NB4 (cell line): ENCODE results near the gene CALML5.

Experiments used
- DNase-seq: peaks from one replicate; pipeline ENCODE4 v3.0.0; 2010; ENCODE audit warnings: low read depth
- H3K4me3 ChIP-seq: one replicate; pipeline ENCODE4 v1.5.1; 2011; ENCODE audit warnings: mild to moderate bottlenecking, low read depth, low read length, moderate library complexity
- MYC ChIP-seq: IDR thresholded peaks from 2 replicates; pipeline ENCODE4 v1.6.1; 2011; ENCODE audit warnings: low read depth, low read length
- POLR2A ChIP-seq: IDR thresholded peaks from 2 replicates; pipeline ENCODE4 v1.6.1; 2011; ENCODE audit warnings: mild to moderate bottlenecking; ENCODE audit not compliant: insufficient read length; ENCODE audit errors: extremely low read depth
- TF ChIP-seq, protein P1 (sequence below): IDR thresholded peaks from one replicate; pipeline ENCODE4 v1.5.1; 2012; ENCODE audit warnings: low read depth, low read length
- TF ChIP-seq, protein P2 (sequence below): IDR thresholded peaks from 2 replicates; pipeline ENCODE4 v1.6.1; 2011; ENCODE audit warnings: low read depth, low read length

Gene CALML5

GRCh38 chr10:5497289-5497688 lies 2.1 kb downstream of the CALML5 start:
- no peak for TF ChIP-seq POLR2A
- TF ChIP-seq, protein P1, sequence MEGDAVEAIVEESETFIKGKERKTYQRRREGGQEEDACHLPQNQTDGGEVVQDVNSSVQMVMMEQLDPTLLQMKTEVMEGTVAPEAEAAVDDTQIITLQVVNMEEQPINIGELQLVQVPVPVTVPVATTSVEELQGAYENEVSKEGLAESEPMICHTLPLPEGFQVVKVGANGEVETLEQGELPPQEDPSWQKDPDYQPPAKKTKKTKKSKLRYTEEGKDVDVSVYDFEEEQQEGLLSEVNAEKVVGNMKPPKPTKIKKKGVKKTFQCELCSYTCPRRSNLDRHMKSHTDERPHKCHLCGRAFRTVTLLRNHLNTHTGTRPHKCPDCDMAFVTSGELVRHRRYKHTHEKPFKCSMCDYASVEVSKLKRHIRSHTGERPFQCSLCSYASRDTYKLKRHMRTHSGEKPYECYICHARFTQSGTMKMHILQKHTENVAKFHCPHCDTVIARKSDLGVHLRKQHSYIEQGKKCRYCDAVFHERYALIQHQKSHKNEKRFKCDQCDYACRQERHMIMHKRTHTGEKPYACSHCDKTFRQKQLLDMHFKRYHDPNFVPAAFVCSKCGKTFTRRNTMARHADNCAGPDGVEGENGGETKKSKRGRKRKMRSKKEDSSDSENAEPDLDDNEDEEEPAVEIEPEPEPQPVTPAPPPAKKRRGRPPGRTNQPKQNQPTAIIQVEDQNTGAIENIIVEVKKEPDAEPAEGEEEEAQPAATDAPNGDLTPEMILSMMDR, result no peak
- no peak for DNase-seq
- no peak overlapping the region for H3K4me3 ChIP-seq

GRCh38 chr10:5496261-5497250 lies 2.8 kb downstream of the CALML5 start:
- TF ChIP-seq, protein P2, sequence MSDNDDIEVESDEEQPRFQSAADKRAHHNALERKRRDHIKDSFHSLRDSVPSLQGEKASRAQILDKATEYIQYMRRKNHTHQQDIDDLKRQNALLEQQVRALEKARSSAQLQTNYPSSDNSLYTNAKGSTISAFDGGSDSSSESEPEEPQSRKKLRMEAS, result no peak
- TF ChIP-seq POLR2A (no peak), MYC (no peak)
- TF ChIP-seq, protein P1, result no peak
- no peak overlapping the region for H3K4me3 ChIP-seq
- no peak for DNase-seq

GRCh38 chr10:5494611-5495010 lies 4.8 kb downstream of the CALML5 start:
- no peak overlapping the region for H3K4me3 ChIP-seq
- DNase-seq, result no peak
- no peak for TF ChIP-seq MYC

DNA sequence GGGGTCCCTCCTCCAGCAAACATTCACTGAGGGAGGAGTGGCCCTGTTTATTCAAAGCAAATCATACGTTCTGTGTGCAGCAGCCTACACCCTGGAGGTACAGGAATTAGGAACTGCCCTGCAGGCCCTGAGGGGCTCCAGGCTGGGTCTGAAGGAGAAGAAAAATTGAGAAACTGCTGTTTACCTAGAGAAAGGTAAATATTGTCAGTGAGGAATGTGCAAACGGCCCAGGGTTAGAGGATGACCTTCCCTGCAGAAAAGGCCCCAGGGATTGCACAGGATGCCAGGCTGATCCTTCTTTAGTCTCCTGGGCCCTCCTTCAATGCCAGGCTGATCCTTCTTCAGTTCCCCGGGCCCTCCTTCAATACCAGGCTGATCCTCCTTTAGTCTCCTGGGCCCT lies 5.7 kb downstream of the CALML5 start:
- TF ChIP-seq, protein P1, result no peak
- no peak for TF ChIP-seq MYC
- no peak for TF ChIP-seq POLR2A
- TF ChIP-seq, protein P2, result no peak
- no peak for DNase-seq

GRCh38 chr10:5492929-5493576 lies 6.3 kb downstream of the CALML5 start:
- TF ChIP-seq, protein P1, result no peak
- TF ChIP-seq POLR2A, result no peak
- TF ChIP-seq, protein P2, result no peak
- no peak for TF ChIP-seq MYC
- H3K4me3 ChIP-seq, result no peak overlapping the region
- no peak for DNase-seq

More for the DNA sequence above, 5.7 kb downstream of the CALML5 start:
- no peak overlapping the region for H3K4me3 ChIP-seq

DNA sequence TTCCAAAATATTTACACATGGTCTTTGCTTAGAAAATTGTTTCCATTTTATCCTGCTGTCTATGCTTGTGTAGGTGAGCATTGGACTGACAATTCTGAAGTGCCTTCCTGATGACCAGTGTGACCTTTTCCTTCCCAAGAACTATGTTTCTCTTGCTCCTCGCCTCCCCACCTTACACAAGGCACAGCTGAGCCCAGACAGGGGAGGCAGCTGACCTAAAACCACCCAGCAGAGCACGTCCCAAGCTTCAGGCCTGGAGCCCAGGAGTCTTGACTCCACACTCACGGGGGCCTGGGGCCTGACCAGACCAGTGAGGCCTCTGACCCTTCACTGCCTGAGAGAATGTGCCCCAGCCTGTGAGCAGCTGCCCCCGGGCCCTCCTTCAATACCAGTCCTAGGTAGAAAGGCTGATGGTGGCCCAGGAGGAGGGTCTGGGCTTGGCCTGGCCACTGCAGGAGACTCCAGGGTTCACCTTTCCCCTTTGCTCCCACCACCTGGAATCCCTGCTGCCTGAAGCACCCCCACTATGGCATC lies 7.0 kb downstream of the CALML5 start:
- TF ChIP-seq, protein P1, result no peak
- TF ChIP-seq MYC, result no peak
- TF ChIP-seq POLR2A, result no peak
- TF ChIP-seq, protein P2, result no peak
- no peak for DNase-seq
- no peak overlapping the region for H3K4me3 ChIP-seq
